CD4-positive, alpha-beta T cell treated with Interleukin-4 for 4 hours (primary cell): ENCODE measurements around the gene KRTAP9-9.
"Not testable (repeated sequence)": the region's sequence is repeated elsewhere in the genome, so short reads cannot be mapped to it uniquely, and the experiment has no call there.

ENCODE experiments used
- DNase-seq: peaks from one replicate; pipeline ENCODE4 v3.0.0-alpha.2; 2020

The KRTAP9-9 gene

DNA sequence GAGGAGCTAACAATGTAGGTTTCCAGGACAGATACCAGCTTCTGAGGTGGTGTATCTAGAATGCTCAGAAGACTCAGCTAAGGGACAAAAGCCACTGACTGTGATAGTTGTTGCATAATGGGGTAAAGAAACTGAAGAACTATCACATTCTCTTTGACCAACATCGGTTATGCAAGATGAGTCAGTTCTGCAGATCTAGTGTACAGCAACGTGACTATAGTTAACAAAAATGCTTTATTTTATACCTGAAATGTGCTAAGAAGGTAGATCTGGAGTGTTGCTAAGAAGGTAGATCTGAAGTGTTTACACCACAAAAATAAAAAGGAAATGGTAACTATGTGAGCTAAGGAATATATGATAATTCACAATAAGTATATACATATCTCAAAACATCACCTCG, 12.5 kb downstream of the KRTAP9-9 start:
- no peak for DNase-seq

GRCh38 chr17:41271323-41271722, 16.1 kb downstream of the KRTAP9-9 start:
- DNase-seq = not testable (repeated sequence)

GRCh38 chr17:41271858-41272257, 16.7 kb downstream of the KRTAP9-9 start:
- no peak for DNase-seq

DNA sequence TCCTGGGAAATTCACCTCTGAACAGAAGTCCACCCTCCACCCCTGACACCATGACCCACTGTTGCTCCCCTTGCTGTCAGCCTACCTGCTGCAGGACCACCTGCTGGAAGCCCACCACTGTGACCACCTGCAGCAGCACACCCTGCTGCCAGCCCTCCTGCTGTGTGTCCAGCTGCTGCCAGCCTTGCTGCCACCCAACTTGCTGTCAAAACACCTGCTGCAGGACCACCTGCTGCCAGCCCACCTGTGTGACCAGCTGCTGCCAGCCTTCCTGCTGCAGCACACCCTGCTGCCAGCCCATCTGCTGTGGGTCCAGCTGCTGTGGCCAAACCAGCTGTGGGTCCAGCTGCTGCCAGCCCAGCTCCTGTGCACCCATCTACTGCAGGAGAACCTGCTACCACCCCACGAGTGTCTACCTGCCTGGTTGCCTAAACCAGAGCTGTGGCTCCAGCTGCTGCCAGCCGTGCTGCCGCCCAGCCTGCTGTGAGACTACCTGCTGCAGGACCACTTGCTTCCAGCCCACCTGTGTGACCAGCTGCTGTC, 20.5 kb downstream of the KRTAP9-9 start, which contains the start of gene KRTAP9-7:
KRTAP9-7 (plus strand) TSS at position 51 of the 543 bp plus-strand sequence; CDS start at position 51, 0 bp downstream.
- DNase-seq = not testable (repeated sequence)

- no peak for DNase-seq
Observed at GRCh38 chr17:41278176-41278955, 23.2 kb downstream of the KRTAP9-9 start.

DNA sequence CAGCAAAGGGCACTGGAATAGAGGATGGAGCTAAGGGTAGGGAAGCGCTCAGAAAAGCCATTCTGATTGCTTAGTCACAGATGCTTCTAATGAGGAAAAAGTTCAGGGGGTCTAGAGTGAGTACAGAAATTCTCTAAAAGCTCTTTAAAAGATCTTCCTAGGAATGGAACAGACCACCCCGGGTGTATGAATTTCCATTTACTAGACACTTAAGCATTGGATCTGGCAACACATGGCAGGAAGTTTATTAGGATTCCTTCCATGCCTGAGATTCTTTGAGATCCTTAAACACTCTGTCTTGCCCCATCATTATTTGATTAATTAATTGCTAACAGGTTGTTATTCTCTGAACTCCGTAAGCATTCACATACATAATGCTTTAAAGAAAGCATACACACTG, 28.9 kb downstream of the KRTAP9-9 start:
- DNase-seq = no peak

DNA sequence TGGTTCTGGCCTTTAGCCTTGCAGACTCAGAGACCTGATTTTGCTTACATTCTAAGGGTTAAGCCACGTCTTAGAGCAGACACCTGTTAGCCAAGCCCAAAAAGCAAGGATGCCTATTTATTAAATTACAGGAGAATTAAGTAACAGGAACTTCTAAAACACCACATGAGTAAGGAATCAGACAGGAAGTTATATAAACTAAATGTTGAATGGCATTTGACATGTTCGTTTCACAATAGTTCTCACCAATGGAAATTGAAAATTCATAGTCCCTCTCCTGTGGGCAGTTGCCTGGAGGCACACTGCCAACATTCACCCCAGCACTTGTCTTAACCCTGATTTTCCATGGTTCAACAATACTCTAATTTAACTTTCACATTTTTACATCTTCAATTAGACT, 29.4 kb downstream of the KRTAP9-9 start:
- DNase-seq = no peak

DNA sequence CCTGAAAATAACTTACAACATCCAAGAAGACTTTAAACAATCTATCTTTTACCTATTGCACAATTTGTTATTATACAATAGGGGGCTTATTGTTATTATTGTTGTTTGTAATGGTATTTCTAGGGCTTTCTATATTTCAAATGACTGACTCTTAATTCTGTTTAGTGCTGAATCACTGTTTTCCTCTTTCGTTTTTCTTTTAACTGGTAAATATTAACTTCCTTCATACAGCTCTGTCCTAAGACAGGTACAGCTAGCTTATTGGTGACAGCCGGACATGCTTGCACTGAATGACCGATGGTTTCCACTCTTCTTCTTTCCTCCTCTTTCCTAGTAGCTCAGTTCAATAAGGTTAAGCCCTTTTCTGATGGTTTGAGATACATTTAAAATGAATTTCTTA, 31.9 kb downstream of the KRTAP9-9 start:
- no peak for DNase-seq

DNA sequence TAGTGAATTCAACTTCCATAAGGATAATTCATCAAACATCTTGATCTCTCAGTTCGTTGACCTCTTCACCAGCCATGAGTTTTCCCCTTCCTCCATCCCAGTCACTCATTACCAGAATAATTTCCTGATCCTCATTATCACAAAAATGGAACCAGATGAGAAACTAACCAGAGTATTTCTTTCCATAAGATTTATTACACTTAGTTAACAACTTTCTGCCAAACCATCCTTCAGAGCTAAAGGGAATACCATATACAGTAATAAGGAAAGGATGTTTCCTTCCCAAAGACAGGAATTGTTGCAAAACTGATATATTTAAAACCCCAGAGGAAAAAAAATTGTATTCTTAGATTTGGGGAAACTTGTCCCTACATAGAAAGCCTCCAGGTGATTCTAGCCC, 38.8 kb downstream of the KRTAP9-9 start:
- no peak for DNase-seq

- no peak for DNase-seq
Observed at GRCh38 chr17:41296846-41297245, 41.7 kb downstream of the KRTAP9-9 start.

- DNase-seq = no peak
Observed at GRCh38 chr17:41298458-41299135, 43.4 kb downstream of the KRTAP9-9 start.

- no peak for DNase-seq
Observed at GRCh38 chr17:41301204-41301790, 46.1 kb downstream of the KRTAP9-9 start.

DNA sequence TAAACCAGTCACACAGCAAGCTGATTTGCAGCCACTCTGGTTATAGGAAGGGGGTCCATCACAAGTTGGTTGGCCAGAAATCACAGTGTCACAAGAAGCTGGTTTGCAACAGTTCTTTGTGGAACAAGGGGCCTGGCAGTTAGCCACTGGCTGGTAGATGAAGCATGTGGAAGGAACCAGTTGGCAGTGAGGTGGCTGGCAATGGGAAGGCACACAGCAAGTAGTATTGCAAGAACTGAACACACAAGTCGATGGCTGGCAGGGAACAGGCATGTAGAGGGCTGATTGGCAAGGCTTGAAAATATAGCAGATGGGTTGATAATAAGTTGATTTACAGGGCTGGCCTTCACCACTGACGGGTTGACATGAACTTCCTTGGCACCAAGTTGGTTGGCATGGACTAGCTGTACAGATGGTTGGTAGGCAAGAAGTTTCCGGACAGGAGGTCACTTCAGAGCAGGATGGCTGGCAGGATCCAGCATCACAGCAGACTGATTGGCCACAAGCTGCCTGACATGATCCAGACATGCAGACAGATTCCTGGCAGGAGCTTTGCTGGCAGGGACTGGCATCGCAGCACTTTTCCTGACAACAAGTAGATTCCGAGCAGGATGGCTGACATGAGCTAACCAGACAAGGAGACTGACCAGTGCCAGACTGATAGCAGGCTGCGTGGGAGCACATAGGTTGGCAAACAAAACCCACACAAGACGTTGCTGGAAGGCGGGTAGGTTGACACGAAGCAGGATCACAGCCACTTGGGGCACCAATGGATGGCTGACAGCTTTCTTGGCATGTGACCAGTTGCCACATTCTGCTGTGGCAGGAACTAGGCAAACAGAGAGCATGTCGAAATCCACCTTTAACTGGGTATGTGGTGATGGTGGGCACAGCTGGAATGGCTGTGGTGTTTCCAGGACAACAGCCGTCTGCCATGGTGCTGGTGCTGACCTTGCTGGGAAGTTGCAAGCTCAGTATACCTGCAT, 47.0 kb downstream of the KRTAP9-9 start, which contains the start of gene KRTAP29-1:
KRTAP29-1 (minus strand) TSS at position 936 of the 986 bp plus-strand sequence; CDS start at position 936, 0 bp downstream.
- DNase-seq = no peak

- no peak for DNase-seq
Observed at GRCh38 chr17:41302981-41303380, 47.8 kb downstream of the KRTAP9-9 start.

DNA sequence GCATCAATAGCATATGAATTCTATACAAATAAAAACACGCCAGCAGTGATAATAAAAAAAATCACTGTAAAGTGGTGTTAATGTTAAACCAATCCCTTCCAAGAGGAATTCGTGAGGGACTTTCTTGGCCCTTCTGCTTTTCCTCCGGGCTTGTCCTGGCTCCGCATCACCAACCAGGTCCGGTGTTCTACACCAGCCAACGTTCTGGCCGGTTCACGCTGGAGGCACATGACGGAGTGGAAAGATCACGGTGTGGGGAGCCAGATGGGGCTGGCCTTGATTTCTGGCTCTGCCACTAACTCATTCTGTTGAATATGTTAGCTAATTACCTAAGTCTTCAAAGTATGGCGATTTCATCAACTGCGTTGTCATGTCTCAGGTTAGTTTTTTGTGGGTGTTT, 48.9 kb downstream of the KRTAP9-9 start:
- no peak for DNase-seq
